Measurements from ENCODE around the gene HHATL. TPM values are rescaled to one million over a fixed set of nuclear protein-coding genes. Genes with fewer than 3 reads are reported as not detected.

HHATL gene
- total RNA-seq, 1 donor from 2014 or later: not detected

DNA sequence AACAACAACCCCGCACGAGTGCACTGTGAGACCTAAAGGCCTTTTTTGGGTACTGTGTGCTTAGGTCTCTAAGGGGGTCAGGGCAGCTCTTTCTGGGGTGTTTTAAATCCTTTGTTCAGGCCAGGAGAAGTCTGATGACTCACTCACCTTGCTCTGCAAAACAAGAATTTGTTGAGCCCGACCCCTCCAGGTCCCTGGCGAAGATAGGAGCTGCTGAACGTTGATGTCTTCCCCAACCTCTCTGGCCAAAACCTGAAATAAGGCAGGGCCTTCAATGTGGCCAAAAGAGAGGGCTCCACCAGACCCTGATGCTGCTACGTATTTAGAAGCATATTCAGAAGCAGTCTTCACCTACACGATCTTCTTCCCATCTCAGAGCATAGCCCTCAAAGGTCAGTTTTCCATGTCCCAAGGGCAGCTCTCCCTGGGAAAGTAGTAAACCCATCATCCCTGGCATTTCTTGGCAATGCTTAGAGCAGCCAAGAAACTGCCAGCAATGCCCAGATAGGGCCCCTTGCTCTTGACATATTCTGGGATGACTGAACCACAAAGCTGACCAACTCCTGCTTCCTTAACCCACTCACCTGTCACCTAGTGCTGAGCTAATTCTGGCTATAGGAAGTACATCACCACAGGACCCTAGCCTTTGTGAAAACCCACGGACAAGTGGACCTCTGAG, 43.3 kb upstream of the HHATL start:
- Histone ChIP-seq H3K36me3 (ENCODE audit: insufficient read depth, low read length) (no peaks in the 10 kb centered on the region), H3K79me2 (ENCODE audit: insufficient read depth, low read length) (no peaks in the 10 kb centered on the region), H3K9ac (ENCODE audit: low read length) (no peak overlapping the region), H3K4me2 (ENCODE audit: low read length) (no peak overlapping the region), H3K9me3 (ENCODE audit: insufficient read depth, low read depth, low read length) (no peaks in the 10 kb centered on the region), H3K27ac (ENCODE audit: low read depth, low read length) (no peak overlapping the region), H2AFZ (ENCODE audit: low read depth, low read length) (no peak overlapping the region), H3K4me3 (ENCODE audit: insufficient read depth, low read depth, low read length) (no peak overlapping the region), H4K20me1 (ENCODE audit: insufficient read depth, low read length) (no peaks in the 10 kb centered on the region), H3K4me1 (ENCODE audit: insufficient read depth, low read length) (no peaks in the 10 kb centered on the region), H3K27me3 (ENCODE audit: insufficient read depth, low read length) (no peaks in the 10 kb centered on the region)
- Mint-ChIP-seq H3K36me3 (ENCODE audit: low read depth, unreplicated experiment) (no peaks in the 10 kb centered on the region), H3K4me3 (ENCODE audit: unreplicated experiment) (no peak overlapping the region), H3K27me3 (ENCODE audit: low read depth, unreplicated experiment) (peaks cover 5% of the 10 kb centered on the region), H3K4me1 (ENCODE audit: low read depth, unreplicated experiment) (peaks cover 2% of the 10 kb centered on the region), H3K9me3 (ENCODE audit: unreplicated experiment) (no peaks in the 10 kb centered on the region), H3K27ac (ENCODE audit: unreplicated experiment) (no peak overlapping the region)
- FAIRE-seq (no peak), DNase-seq (ENCODE audit: low read depth) (no peak)
- TF ChIP-seq, protein P1, sequence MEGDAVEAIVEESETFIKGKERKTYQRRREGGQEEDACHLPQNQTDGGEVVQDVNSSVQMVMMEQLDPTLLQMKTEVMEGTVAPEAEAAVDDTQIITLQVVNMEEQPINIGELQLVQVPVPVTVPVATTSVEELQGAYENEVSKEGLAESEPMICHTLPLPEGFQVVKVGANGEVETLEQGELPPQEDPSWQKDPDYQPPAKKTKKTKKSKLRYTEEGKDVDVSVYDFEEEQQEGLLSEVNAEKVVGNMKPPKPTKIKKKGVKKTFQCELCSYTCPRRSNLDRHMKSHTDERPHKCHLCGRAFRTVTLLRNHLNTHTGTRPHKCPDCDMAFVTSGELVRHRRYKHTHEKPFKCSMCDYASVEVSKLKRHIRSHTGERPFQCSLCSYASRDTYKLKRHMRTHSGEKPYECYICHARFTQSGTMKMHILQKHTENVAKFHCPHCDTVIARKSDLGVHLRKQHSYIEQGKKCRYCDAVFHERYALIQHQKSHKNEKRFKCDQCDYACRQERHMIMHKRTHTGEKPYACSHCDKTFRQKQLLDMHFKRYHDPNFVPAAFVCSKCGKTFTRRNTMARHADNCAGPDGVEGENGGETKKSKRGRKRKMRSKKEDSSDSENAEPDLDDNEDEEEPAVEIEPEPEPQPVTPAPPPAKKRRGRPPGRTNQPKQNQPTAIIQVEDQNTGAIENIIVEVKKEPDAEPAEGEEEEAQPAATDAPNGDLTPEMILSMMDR (IDR thresholded peaks at IDR 0.05; ENCODE audit: insufficient read depth, low read depth, low read length): no peak
- no peak for TF ChIP-seq EZH2 (IDR thresholded peaks at IDR 0.05; ENCODE audit: insufficient read depth, low read length)

DNA sequence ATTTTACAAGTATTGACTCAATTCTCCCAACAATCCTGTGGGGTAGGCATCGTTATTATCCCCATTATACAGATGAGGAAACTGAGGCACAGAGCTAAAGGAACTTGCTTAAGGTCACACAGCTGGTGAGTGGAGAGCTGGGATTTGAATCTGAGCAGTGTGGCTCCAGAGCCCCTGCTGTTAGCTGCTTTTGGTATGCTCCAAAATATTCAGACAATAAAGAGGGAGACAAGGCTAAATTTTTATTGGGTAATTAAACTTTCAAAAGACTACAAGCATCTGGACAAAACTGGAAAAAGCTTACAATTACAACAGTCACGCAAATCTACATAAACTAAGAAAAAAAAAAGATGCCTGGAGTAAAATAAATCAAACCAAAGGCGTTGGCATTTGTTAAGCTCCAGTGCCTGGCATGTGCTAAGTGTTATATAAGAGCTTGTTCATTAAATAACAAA, 42.7 kb upstream of the HHATL start:
- Histone ChIP-seq H2AFZ (ENCODE audit: low read depth, low read length) (no peak overlapping the region), H3K27ac (ENCODE audit: low read depth, low read length) (no peak overlapping the region), H3K79me2 (ENCODE audit: insufficient read depth, low read length) (no peaks in the 10 kb centered on the region), H3K9me3 (ENCODE audit: insufficient read depth, low read depth, low read length) (no peaks in the 10 kb centered on the region), H3K4me2 (ENCODE audit: low read length) (no peak overlapping the region), H3K4me3 (ENCODE audit: insufficient read depth, low read depth, low read length) (no peak overlapping the region), H3K4me1 (ENCODE audit: insufficient read depth, low read length) (no peaks in the 10 kb centered on the region), H3K27me3 (ENCODE audit: insufficient read depth, low read length) (no peaks in the 10 kb centered on the region), H4K20me1 (ENCODE audit: insufficient read depth, low read length) (no peaks in the 10 kb centered on the region), H3K9ac (ENCODE audit: low read length) (no peak overlapping the region), H3K36me3 (ENCODE audit: insufficient read depth, low read length) (no peaks in the 10 kb centered on the region)
- DNase-seq (ENCODE audit: low read depth) (no peak), FAIRE-seq (no peak)
- TF ChIP-seq EZH2 (IDR thresholded peaks at IDR 0.05; ENCODE audit: insufficient read depth, low read length): no peak
- TF ChIP-seq, protein P1 (IDR thresholded peaks at IDR 0.05; ENCODE audit: insufficient read depth, low read depth, low read length): no peak
- Mint-ChIP-seq H3K27me3 (ENCODE audit: low read depth, unreplicated experiment) (peaks cover 5% of the 10 kb centered on the region), H3K4me1 (ENCODE audit: low read depth, unreplicated experiment) (peaks cover 2% of the 10 kb centered on the region), H3K36me3 (ENCODE audit: low read depth, unreplicated experiment) (no peaks in the 10 kb centered on the region), H3K4me3 (ENCODE audit: unreplicated experiment) (no peak overlapping the region), H3K9me3 (ENCODE audit: unreplicated experiment) (no peaks in the 10 kb centered on the region), H3K27ac (ENCODE audit: unreplicated experiment) (no peak overlapping the region)
